Islet of Langerhans (tissue), 1 donor: ENCODE data around the gene TCEANC2.
"Not testable (repeated sequence)": the region's sequence is repeated elsewhere in the genome, so short reads cannot be mapped to it uniquely, and the experiment has no call there.

ENCODE experiments used
- FAIRE-seq: peaks from one replicate; lab custom pipeline; 2011; peaks lifted over from hg19 to GRCh38; lab: Jason Lieb, UNC

TCEANC2 gene

GRCh38 chr1:54027848-54028247 lies 25.6 kb upstream of the TCEANC2 start:
- peak; percentile 97 for FAIRE-seq

GRCh38 chr1:54028306-54029251 lies 24.8 kb upstream of the TCEANC2 start:
- peak; percentile 86 for FAIRE-seq

- FAIRE-seq: no peak
Measured at GRCh38 chr1:54037476-54037875, 15.9 kb upstream of the TCEANC2 start.

- FAIRE-seq: no peak
Measured at GRCh38 chr1:54041806-54042205, 11.6 kb upstream of the TCEANC2 start.

- no peak for FAIRE-seq
Measured at GRCh38 chr1:54045496-54045895, 7.9 kb upstream of the TCEANC2 start.

GRCh38 chr1:54046671-54047383 lies 6.6 kb upstream of the TCEANC2 start:
- FAIRE-seq: no peak

GRCh38 chr1:54047384-54048305 lies 5.8 kb upstream of the TCEANC2 start:
- no peak for FAIRE-seq

GRCh38 chr1:54050435-54050834 lies 3.0 kb upstream of the TCEANC2 start:
- FAIRE-seq: not testable (repeated sequence)

- FAIRE-seq: no peak
Measured at GRCh38 chr1:54051933-54052430, 1.4 kb upstream of the TCEANC2 start.

- no peak for FAIRE-seq
Measured at GRCh38 chr1:54052431-54052933, 926 bp upstream of the TCEANC2 start.

- FAIRE-seq: no peak
Measured at GRCh38 chr1:54053745-54054437, 483 bp downstream of the TCEANC2 start.

GRCh38 chr1:54054438-54054749 lies 986 bp downstream of the TCEANC2 start:
- FAIRE-seq: no peak

- no peak for FAIRE-seq
Measured at GRCh38 chr1:54064299-54064698, 10.9 kb downstream of the TCEANC2 start.

- FAIRE-seq: no peak
Measured at GRCh38 chr1:54069791-54070170, 16.4 kb downstream of the TCEANC2 start.

- peak; percentile 100 for FAIRE-seq
Measured at GRCh38 chr1:54070171-54070837, 16.9 kb downstream of the TCEANC2 start.

GRCh38 chr1:54077359-54077758 lies 24.0 kb downstream of the TCEANC2 start:
- no peak for FAIRE-seq

- no peak for FAIRE-seq
Measured at GRCh38 chr1:54080598-54081049, 27.2 kb downstream of the TCEANC2 start.

- FAIRE-seq: no peak
Measured at GRCh38 chr1:54081306-54082270, 28.2 kb downstream of the TCEANC2 start.

- FAIRE-seq: no peak
Measured at GRCh38 chr1:54084794-54085193, 31.4 kb downstream of the TCEANC2 start.

GRCh38 chr1:54086754-54087153 lies 33.3 kb downstream of the TCEANC2 start:
- no peak for FAIRE-seq
